Stimulated activated memory B cell treated with anti-CD40 and anti-IgM and Interleukin-4, amounts not matched to agents 10 μg/mL and 1 μg/mL and 100 μg/mL, for 72 hours (primary cell): ENCODE measurements around the gene MYO18A.
A peak's percentile ranks its signal among the peaks of the same experiment; 100 is the strongest.
"Not testable (repeated sequence)": the region's sequence is repeated elsewhere in the genome, so short reads cannot be mapped to it uniquely, and the experiment has no call there.

ENCODE experiments used
- ATAC-seq: fragments of 150-1000 bp; cut with Tn5 transposase; 2 replicates; pipeline ENCODE4 v1.10.0; 2021
- H3K27ac Mint-ChIP-seq: one replicate; pipeline ENCODE4 v1.8.0; 2022; ENCODE audit warnings: mild to moderate bottlenecking, mixed read lengths
- H3K27me3 Mint-ChIP-seq: one replicate; pipeline ENCODE4 v1.8.0; 2022; ENCODE audit warnings: mixed read lengths
- H3K36me3 Mint-ChIP-seq: one replicate; pipeline ENCODE4 v1.8.0; 2022; ENCODE audit warnings: mixed read lengths
- H3K4me1 Mint-ChIP-seq: one replicate; pipeline ENCODE4 v1.8.0; 2022; ENCODE audit warnings: mixed read lengths
- H3K4me3 Mint-ChIP-seq: one replicate; pipeline ENCODE4 v1.8.0; 2022; ENCODE audit warnings: mild to moderate bottlenecking, moderate library complexity, mixed read lengths
- H3K9me3 Mint-ChIP-seq: one replicate; pipeline ENCODE4 v1.8.0; 2022; ENCODE audit warnings: mixed read lengths

MYO18A gene

DNA sequence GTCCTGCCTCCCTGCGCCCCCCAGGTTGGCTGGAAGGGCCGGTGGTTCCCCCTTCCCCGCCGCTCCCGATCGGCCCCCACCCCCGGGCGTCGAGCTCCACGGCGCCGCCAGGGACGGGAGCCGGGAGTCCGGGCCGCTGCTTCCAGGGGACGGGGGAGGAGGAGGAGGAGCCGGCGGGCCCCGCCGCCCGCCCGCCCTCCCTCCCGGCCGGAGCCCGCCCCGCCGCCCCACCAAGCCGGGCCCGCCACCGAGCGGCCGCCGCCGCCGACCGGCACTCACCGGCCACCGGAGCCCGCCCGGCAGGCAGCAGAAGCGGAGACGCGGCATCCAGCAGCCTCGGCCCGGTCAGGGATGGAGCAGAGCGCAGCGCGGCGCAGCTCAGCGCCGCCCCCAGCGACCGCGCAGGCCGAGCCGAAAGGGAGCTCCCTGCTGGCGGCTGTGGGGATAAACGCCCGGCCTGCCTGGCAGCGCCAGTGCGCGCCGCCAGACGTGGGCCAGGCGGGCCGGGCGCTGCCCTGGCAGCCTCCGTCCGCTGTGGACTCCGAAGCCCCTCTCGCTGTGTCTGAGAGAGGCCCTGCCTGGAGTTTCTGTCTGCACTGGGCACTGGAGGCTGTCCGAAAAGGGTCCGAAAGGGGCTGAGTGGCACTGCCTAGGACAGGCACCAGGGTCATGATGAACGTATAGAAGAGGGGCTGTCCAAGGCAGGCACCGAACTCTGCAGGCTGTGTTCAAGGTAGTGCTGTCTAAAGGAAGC, at the start of gene MYO18A:
Gene MYO18A (minus strand): TSS at position 365 of the 754 bp plus-strand sequence. CDS start 13,458 bp downstream, outside the sequence.
- Mint-ChIP-seq H3K4me1 (peaks cover 47% of the 10 kb centered on the region), H3K27me3 (no peaks in the 10 kb centered on the region), H3K36me3 (no peaks in the 10 kb centered on the region), H3K4me3 (peak within 1 kb of the TSS; percentile 72), H3K9me3 (no peaks in the 10 kb centered on the region), H3K27ac (peak within 1 kb of the TSS; percentile 72)
- peak; percentile 94 for ATAC-seq

GRCh38 chr17:29225396-29225795, 45.2 kb upstream of the MYO18A start:
- no peak overlapping the region for H3K4me3 Mint-ChIP-seq
- no peak overlapping the region for H3K27ac Mint-ChIP-seq
- no peaks in the 10 kb centered on the region for H3K27me3 Mint-ChIP-seq
- H3K36me3 Mint-ChIP-seq: no peaks in the 10 kb centered on the region
- H3K4me1 Mint-ChIP-seq: peaks cover 7% of the 10 kb centered on the region
- H3K9me3 Mint-ChIP-seq: no peaks in the 10 kb centered on the region
- no peak for ATAC-seq

DNA sequence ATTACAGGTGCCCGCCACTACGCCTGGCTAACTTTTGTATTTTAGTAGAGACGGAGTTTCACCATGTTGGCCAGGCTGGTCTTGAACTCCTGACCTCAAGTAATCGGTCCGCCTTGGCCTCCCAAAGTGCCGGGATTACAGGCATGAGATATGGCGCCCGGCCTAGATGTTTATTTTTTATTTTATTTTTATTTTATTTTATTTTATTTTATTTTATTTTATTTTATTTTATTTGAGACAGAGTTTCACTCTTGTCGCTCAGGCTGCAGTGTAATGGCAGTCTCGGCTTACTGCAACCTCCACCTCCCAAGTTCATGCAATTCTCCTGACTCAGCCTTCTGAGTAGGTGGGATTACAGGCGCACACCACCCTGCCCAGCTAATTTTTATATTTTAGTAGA, 41.1 kb upstream of the MYO18A start:
- not testable (repeated sequence) for H3K27me3 Mint-ChIP-seq, H3K36me3 Mint-ChIP-seq, H3K4me3 Mint-ChIP-seq, H3K9me3 Mint-ChIP-seq, ATAC-seq, H3K27ac Mint-ChIP-seq
- peaks cover 12% of the 10 kb centered on the region for H3K4me1 Mint-ChIP-seq

DNA sequence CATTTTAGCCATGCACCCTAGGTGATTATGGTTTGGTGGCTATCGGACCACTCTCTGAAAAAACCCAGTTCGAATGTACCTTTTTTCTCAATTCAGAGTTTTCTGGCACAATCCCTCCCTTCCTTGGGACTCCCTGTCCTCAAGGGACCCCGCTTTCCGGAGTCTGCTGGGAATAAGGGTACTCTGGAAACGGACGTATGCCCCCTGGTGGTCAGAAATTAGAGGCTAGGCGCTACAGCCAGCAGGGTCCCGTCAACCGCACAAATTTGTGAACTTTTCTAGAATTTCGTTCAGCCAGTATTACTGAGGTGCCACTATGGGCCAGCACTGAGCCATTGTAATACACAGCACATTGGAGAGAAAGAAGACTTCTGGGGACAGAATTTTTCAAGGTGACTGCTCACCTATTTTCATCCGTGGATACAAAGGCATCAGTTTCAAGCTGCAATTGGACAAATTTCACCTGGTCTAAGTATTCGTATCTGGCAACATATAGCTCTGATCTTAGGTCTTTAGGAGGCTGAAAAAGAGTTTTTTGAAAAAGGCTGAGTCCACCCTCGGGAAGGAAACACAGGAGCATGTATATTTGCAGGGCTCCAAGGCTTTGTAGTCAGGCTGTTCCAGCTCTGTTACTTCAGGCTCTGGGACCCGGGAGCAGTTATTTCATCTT, 39.3 kb upstream of the MYO18A start:
- Mint-ChIP-seq H3K27me3 (peaks cover 7% of the 10 kb centered on the region), H3K9me3 (no peaks in the 10 kb centered on the region), H3K27ac (no peak overlapping the region), H3K4me1 (peaks cover 5% of the 10 kb centered on the region), H3K36me3 (no peaks in the 10 kb centered on the region), H3K4me3 (no peak overlapping the region)
- peak; percentile 89 for ATAC-seq

DNA sequence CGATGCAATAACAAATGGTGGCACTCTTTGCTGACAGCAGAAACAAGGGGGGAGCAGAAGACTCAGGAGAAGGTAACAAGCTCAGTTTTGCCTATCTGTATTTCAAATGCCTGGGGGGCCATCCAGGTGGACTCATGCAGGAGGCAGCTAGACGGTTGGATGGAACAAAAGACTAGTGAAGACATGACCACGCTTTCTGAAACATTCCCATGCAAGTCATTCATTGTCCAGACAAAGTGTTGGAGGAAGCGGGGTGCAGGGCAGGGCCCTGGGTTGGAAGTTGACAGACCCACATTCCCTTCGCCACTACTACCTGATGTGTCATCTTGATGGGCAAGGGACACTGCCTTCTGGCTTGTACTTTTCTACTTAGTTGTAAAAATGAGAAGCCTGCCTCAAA, 36.7 kb upstream of the MYO18A start:
- ATAC-seq: no peak
- Mint-ChIP-seq H3K27ac (no peak overlapping the region), H3K4me3 (no peak overlapping the region), H3K36me3 (no peaks in the 10 kb centered on the region), H3K27me3 (peaks cover 7% of the 10 kb centered on the region), H3K4me1 (peaks cover 5% of the 10 kb centered on the region), H3K9me3 (no peaks in the 10 kb centered on the region)

DNA sequence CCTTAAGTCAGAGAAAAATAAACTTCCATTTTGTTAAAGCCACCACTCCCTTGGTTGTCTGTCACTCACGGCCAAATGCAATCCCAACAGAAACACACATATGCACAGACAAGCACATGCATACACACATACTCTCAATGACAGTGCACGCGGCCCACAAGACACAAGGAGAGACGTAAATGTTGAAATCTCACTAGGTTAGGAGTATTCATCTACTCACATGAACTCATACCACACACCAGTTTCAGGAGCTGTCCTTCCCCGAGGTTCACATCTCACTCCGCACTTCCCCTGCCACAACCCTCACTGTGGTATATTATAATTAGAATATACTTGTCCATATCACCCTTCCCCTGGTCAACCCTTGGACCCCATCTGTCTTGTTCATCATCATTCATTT, 36.0 kb upstream of the MYO18A start:
- Mint-ChIP-seq H3K9me3 (no peaks in the 10 kb centered on the region), H3K27me3 (peaks cover 7% of the 10 kb centered on the region), H3K4me3 (no peak overlapping the region), H3K36me3 (no peaks in the 10 kb centered on the region), H3K4me1 (peaks cover 5% of the 10 kb centered on the region), H3K27ac (no peak overlapping the region)
- ATAC-seq: no peak

GRCh38 chr17:29215717-29216116, 35.5 kb upstream of the MYO18A start:
- no peaks in the 10 kb centered on the region for H3K36me3 Mint-ChIP-seq
- no peaks in the 10 kb centered on the region for H3K9me3 Mint-ChIP-seq
- no peak overlapping the region for H3K27ac Mint-ChIP-seq
- no peak overlapping the region for H3K4me3 Mint-ChIP-seq
- no peak for ATAC-seq
- H3K4me1 Mint-ChIP-seq: peaks cover 5% of the 10 kb centered on the region
- peaks cover 7% of the 10 kb centered on the region for H3K27me3 Mint-ChIP-seq

- Mint-ChIP-seq H3K27me3 (peaks cover 7% of the 10 kb centered on the region), H3K36me3 (no peaks in the 10 kb centered on the region), H3K9me3 (no peaks in the 10 kb centered on the region), H3K27ac (no peak overlapping the region), H3K4me3 (no peak overlapping the region), H3K4me1 (peaks cover 5% of the 10 kb centered on the region)
- ATAC-seq: no peak
Observed at GRCh38 chr17:29215174-29215573, 35.0 kb upstream of the MYO18A start.

GRCh38 chr17:29214215-29215146, 34.3 kb upstream of the MYO18A start:
- H3K4me3 Mint-ChIP-seq: no peak overlapping the region
- no peaks in the 10 kb centered on the region for H3K9me3 Mint-ChIP-seq
- H3K27me3 Mint-ChIP-seq: peaks cover 7% of the 10 kb centered on the region
- H3K36me3 Mint-ChIP-seq: no peaks in the 10 kb centered on the region
- H3K27ac Mint-ChIP-seq: no peak overlapping the region
- no peak for ATAC-seq
- peaks cover 3% of the 10 kb centered on the region for H3K4me1 Mint-ChIP-seq

DNA sequence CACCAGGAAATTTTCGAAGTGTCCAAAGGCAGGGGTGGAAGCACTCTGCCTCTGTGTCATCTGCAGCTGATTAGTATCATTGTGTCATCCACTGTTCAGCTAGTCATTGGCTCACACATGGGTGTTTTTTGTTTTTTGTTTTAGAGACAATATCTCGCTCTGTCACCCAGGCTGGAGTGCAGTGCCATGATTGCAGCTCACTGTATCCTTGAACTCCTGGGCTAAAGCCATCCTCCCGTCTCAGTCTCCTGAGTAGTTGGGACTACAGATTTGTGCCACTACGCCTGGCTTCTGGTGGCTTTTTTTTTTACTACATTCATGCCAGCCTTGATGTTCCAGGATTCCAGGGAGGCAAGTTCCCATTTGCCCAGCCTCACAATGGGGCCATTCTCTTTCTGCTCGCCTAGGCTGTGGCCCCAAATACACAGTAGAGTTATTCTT, 32.5 kb upstream of the MYO18A start:
- H3K4me1 Mint-ChIP-seq: no peaks in the 10 kb centered on the region
- no peak for ATAC-seq
- peaks cover 7% of the 10 kb centered on the region for H3K27me3 Mint-ChIP-seq
- no peaks in the 10 kb centered on the region for H3K9me3 Mint-ChIP-seq
- no peak overlapping the region for H3K27ac Mint-ChIP-seq
- H3K36me3 Mint-ChIP-seq: no peaks in the 10 kb centered on the region
- H3K4me3 Mint-ChIP-seq: no peak overlapping the region

DNA sequence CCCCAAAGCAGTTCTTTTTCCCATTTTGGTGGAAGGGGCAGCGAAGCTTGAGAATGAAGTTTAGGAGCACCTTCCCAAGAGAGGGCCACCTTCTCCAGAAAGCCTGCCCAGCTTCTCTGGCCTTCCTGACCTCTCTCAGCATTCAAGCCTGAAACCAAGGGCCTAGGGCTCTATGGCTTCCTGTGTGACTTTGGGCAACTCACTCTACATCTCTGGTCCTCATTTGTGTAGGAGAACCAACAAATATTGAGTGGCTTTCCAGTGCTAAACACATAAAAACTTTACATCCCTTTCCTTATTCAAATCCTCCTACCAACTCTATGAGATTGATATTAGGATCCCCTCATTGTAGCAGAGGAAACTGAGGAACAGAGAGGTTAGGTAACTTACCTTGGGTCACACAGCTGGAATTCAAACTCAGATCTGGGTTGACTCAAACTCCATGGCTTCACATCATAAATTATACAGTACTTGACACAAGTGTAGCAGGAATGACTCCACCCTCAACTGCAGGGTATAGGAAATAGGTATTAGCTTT, 32.0 kb upstream of the MYO18A start:
- Mint-ChIP-seq H3K27ac (no peak overlapping the region), H3K4me3 (no peak overlapping the region), H3K36me3 (no peaks in the 10 kb centered on the region), H3K9me3 (no peaks in the 10 kb centered on the region), H3K4me1 (no peaks in the 10 kb centered on the region), H3K27me3 (peaks cover 7% of the 10 kb centered on the region)
- no peak for ATAC-seq

DNA sequence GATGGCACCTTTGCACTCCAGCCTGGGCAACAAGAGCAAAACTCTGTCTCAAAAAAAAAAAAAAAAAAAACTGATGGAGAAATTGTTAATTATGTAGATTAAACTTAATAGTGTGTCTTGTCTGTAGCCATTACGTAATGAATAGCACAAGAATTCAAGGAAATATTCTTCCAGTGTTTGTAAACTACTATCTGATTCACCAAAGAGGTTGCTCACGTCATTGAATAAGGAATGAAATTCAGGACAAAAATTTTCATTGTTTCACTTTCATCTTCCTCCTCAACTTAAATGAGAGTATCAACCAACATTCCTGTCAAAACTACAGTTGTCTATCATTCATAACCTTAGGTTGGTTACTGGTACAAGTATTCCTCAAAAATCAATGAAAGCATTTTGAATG, 30.7 kb upstream of the MYO18A start:
- ATAC-seq: no peak
- H3K4me1 Mint-ChIP-seq: no peaks in the 10 kb centered on the region
- H3K27ac Mint-ChIP-seq: no peak overlapping the region
- no peaks in the 10 kb centered on the region for H3K36me3 Mint-ChIP-seq
- no peak overlapping the region for H3K4me3 Mint-ChIP-seq
- H3K9me3 Mint-ChIP-seq: no peaks in the 10 kb centered on the region
- H3K27me3 Mint-ChIP-seq: peaks cover under 1% of the 10 kb centered on the region

DNA sequence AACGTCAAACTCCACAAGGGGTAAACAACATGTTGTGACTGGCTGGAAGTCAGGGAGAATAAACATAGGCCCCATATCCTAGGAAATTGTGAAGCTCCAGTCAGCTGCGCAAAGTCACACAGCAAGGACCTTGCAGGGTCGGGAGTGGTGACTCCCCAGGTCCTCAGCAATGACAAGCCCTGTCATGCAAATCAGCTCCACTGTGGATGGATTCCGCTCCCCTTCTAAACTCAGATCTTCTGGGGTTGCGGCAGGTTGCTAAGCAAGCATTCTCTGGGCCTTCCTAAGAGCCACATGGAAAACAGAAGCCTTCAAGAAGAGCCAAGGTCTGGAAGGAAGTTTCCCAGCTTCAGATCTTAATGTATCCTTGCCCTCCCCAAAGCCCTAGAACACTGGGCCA, 28.9 kb upstream of the MYO18A start:
- Mint-ChIP-seq H3K9me3 (no peaks in the 10 kb centered on the region), H3K4me3 (no peak overlapping the region), H3K36me3 (no peaks in the 10 kb centered on the region), H3K27me3 (peaks cover 15% of the 10 kb centered on the region), H3K4me1 (no peaks in the 10 kb centered on the region), H3K27ac (no peak overlapping the region)
- ATAC-seq: no peak

- H3K27ac Mint-ChIP-seq: no peak overlapping the region
- H3K27me3 Mint-ChIP-seq: peaks cover 15% of the 10 kb centered on the region
- no peaks in the 10 kb centered on the region for H3K9me3 Mint-ChIP-seq
- ATAC-seq: no peak
- no peak overlapping the region for H3K4me3 Mint-ChIP-seq
- H3K36me3 Mint-ChIP-seq: no peaks in the 10 kb centered on the region
- H3K4me1 Mint-ChIP-seq: no peaks in the 10 kb centered on the region
Observed at GRCh38 chr17:29207975-29208374, 27.8 kb upstream of the MYO18A start.

GRCh38 chr17:29205047-29205446, 24.8 kb upstream of the MYO18A start:
- H3K27me3 Mint-ChIP-seq: peaks cover 15% of the 10 kb centered on the region
- no peaks in the 10 kb centered on the region for H3K36me3 Mint-ChIP-seq
- H3K9me3 Mint-ChIP-seq: no peaks in the 10 kb centered on the region
- no peaks in the 10 kb centered on the region for H3K4me1 Mint-ChIP-seq
- no peak for ATAC-seq
- no peak overlapping the region for H3K27ac Mint-ChIP-seq
- no peak overlapping the region for H3K4me3 Mint-ChIP-seq
